CD4-positive, alpha-beta T cell (primary cell): ENCODE results near the gene GPM6B. TPM values are rescaled to one million over a fixed set of nuclear protein-coding genes. Genes with fewer than 3 reads are reported as not detected.

ENCODE experiments used
- ATAC-seq: fragments of 200-7000 bp; cut with Tn5 transposase; one replicate; pipeline ENCODE4 v1.10.0; 2022; ENCODE audit warnings: mild to moderate bottlenecking; ENCODE audit not compliant: poor library complexity
- CTCF ChIA-PET: fragments of 350-600 bp; sonication (Branson Sonifier 250); formaldehyde crosslinking; loops from one replicate; lab custom pipeline; 2021; ENCODE audit warnings: antibody characterized with exemption, inconsistent platforms; lab: Charles Lee
- POLR2A ChIA-PET: fragments of 350-600 bp; sonication (Branson Sonifier 250); formaldehyde crosslinking; loops from one replicate; lab custom pipeline; 2021; ENCODE audit warnings: antibody characterized with exemption, inconsistent platforms; lab: Charles Lee
- DNase-seq, 14 experiments: peaks; one replicate each; pipeline ENCODE4 v3.0.0-alpha.2; 2013 to 2020; ENCODE audit warnings: mixed read lengths in 2 of 14
- H3K27ac ChIP-seq, 2 donors: one replicate each; pipeline versions ENCODE4 v1.5.1 to v1.7.0; 2013; ENCODE audit warnings: low read length in 2 of 2, low read depth in 1 of 2, mild to moderate bottlenecking in 1 of 2
- H3K27me3 ChIP-seq, 2 experiments: 1 replicate in 1 of 2; 2 replicates in 1 of 2; pipeline versions ENCODE4 v1.6.1 to v1.7.0; 2013; ENCODE audit warnings: low read length in 2 of 2, control low read depth in 1 of 2, mild to moderate bottlenecking in 1 of 2, moderate library complexity in 1 of 2; ENCODE audit not compliant: insufficient read depth in 2 of 2, control insufficient read depth in 1 of 2
- H3K36me3 ChIP-seq: one replicate; pipeline ENCODE4 v1.6.1; 2013; ENCODE audit warnings: low read length, control low read depth; ENCODE audit not compliant: insufficient read depth
- H3K4me1 ChIP-seq: one replicate; pipeline ENCODE4 v1.6.1; 2013; ENCODE audit warnings: low read length, control low read depth; ENCODE audit not compliant: insufficient read depth
- H3K4me3 ChIP-seq: one replicate; pipeline ENCODE4 v1.5.1; 2013; ENCODE audit warnings: mild to moderate bottlenecking, low read length, moderate library complexity
- H3K9me3 ChIP-seq, 2 experiments: 1 replicate in 1 of 2; 2 replicates in 1 of 2; pipeline versions ENCODE4 v1.6.1 to v1.7.0; 2013; ENCODE audit warnings: low read length in 2 of 2, mild to moderate bottlenecking in 2 of 2, control low read depth in 1 of 2, moderate library complexity in 1 of 2; ENCODE audit not compliant: control insufficient read depth in 1 of 2, insufficient read depth in 1 of 2
- H3K27ac Mint-ChIP-seq: one replicate; pipeline ENCODE4 v1.8.0; 2020; ENCODE audit warnings: mixed read lengths
- H3K27me3 Mint-ChIP-seq: one replicate; pipeline ENCODE4 v1.8.0; 2021; ENCODE audit warnings: mixed read lengths
- H3K36me3 Mint-ChIP-seq: one replicate; pipeline ENCODE4 v1.8.0; 2021; ENCODE audit warnings: low read depth, mixed read lengths
- H3K4me1 Mint-ChIP-seq: one replicate; pipeline ENCODE4 v1.8.0; 2021; ENCODE audit warnings: low read depth, mixed read lengths
- H3K4me3 Mint-ChIP-seq: one replicate; pipeline ENCODE4 v1.8.0; 2020; ENCODE audit warnings: mild to moderate bottlenecking, mixed read lengths
- H3K9me3 Mint-ChIP-seq: one replicate; pipeline ENCODE4 v1.8.0; 2020; ENCODE audit warnings: mixed read lengths
- intact Hi-C, 2 experiments: fragments of 100-400 bp; cut with DNase I in 1 of 2; cut with micrococcal nuclease in 1 of 2; formaldehyde crosslinking; loops; one replicate each; pipeline versions ENCODE4 v1.15.1 to v1.9.0; 2023 to 2025; cut with DNase I, micrococcal nuclease
- total RNA-seq, 174 experiments: library from RNA in 2 of 174; stranded (reverse) in 2 of 174; gene quantifications; one replicate each; pipeline ENCODE4 v1.2.3 and lab custom pipeline; 2021 to 2026
- TF ChIP-seq, protein P1 (sequence below): fragments of 200-600 bp; IDR thresholded peaks from one replicate; pipeline ENCODE4 v1.8.0; 2022; ENCODE audit warnings: antibody characterized with exemption, mild to moderate bottlenecking

Gene GPM6B
- total RNA-seq, 2 experiments from 2014 or later = not detected

DNA sequence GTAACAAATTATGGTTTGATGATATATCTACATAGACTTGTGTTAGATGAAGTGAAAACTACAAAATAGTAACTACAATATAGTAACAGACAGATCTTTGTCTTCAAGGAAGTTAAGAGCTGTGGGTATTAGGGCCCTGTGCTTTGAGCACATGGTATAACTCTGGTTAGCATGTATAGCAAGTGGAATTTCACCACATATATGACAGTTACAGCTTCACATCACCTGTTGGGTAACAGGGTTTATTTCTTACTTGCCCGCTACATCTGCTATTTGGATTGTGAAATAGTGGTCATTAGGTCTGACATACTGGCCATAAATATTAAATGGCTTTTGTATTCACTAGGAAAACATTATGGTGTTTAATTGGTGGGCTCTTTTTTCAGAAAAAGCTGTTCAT lies 62.1 kb downstream of the GPM6B start:
- Histone ChIP-seq H3K27ac (no peak overlapping the region), H3K9me3 (no peaks in the 10 kb centered on the region), H3K4me1 (peaks cover 3% of the 10 kb centered on the region), H3K27me3 (no peaks in the 10 kb centered on the region), H3K4me3 (no peak overlapping the region), H3K36me3 (peaks cover 63% of the 10 kb centered on the region)
- TF ChIP-seq, protein P1, sequence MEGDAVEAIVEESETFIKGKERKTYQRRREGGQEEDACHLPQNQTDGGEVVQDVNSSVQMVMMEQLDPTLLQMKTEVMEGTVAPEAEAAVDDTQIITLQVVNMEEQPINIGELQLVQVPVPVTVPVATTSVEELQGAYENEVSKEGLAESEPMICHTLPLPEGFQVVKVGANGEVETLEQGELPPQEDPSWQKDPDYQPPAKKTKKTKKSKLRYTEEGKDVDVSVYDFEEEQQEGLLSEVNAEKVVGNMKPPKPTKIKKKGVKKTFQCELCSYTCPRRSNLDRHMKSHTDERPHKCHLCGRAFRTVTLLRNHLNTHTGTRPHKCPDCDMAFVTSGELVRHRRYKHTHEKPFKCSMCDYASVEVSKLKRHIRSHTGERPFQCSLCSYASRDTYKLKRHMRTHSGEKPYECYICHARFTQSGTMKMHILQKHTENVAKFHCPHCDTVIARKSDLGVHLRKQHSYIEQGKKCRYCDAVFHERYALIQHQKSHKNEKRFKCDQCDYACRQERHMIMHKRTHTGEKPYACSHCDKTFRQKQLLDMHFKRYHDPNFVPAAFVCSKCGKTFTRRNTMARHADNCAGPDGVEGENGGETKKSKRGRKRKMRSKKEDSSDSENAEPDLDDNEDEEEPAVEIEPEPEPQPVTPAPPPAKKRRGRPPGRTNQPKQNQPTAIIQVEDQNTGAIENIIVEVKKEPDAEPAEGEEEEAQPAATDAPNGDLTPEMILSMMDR = no peak
- H3K36me3 Mint-ChIP-seq = peaks cover 75% of the 10 kb centered on the region
- H3K4me1 Mint-ChIP-seq = peaks cover 24% of the 10 kb centered on the region
- no peak for DNase-seq
- H3K9me3 Mint-ChIP-seq = no peaks in the 10 kb centered on the region
- no peak overlapping the region for H3K4me3 Mint-ChIP-seq
- H3K27me3 Mint-ChIP-seq = no peaks in the 10 kb centered on the region
- intact Hi-C loops = loop anchor here (5.0 to 10.0 kb wide), 2 partner anchors 247 to 1570 kb away; no protein-coding TSS in a partner anchor
- ChIA-PET CTCF (interaction anchor here (1.2 kb wide), 1 partner anchor 277 kb away, joined by 3 read pairs; no protein-coding TSS in a partner anchor), POLR2A (interaction anchor here (0.7 to 1.4 kb wide), 4 partner anchors 20 to 267 kb away, joined by 3 to 10 read pairs (median 4); partner anchors contain the start of genes OFD1, RAB9A and TRAPPC2)
- no peak for ATAC-seq
- H3K27ac Mint-ChIP-seq = peak overlapping the region; percentile 63

DNA sequence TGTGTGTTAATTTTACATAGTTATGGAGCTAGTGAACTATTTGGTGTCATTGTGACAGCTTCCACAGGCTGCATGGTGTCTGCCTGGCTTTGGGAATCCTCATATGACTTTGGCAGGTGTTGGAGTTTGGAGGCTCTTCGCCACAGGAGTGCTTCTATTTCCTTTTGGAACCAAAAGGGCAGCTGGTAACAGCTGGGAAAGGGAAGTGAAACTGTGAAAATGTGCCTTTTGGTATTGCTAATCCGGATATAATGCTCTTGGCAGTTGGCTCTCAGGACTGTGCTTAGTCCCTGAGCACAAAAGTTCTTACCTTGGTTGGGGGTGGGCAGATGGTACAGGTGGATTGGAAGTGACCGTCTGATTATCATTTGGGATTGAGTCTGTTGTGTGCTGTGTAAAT lies 64.2 kb downstream of the GPM6B start:
- TF ChIP-seq, protein P1 = no peak
- Mint-ChIP-seq H3K4me1 (peaks cover 26% of the 10 kb centered on the region), H3K36me3 (peaks cover 62% of the 10 kb centered on the region), H3K4me3 (no peak overlapping the region), H3K9me3 (no peaks in the 10 kb centered on the region), H3K27ac (peak overlapping the region; percentile 64), H3K27me3 (no peaks in the 10 kb centered on the region)
- intact Hi-C loops = loop anchor here in 1 of 2 experiments (10.0 kb wide), 1 partner anchor 1572 kb away; no protein-coding TSS in a partner anchor
- Histone ChIP-seq H3K9me3 (no peaks in the 10 kb centered on the region), H3K36me3 (peaks cover 49% of the 10 kb centered on the region), H3K27me3 (no peaks in the 10 kb centered on the region), H3K4me1 (peaks cover 3% of the 10 kb centered on the region), H3K4me3 (no peak overlapping the region), H3K27ac (no peak overlapping the region)
- POLR2A ChIA-PET = interaction anchor here (2.6 kb wide), 1 partner anchor 18 kb away, joined by 12 read pairs; the partner anchor contains the start of genes OFD1 and TRAPPC2
- CTCF ChIA-PET = no interaction called here
- DNase-seq = peak in 2 of 14 experiments; percentile 12 to 19
- ATAC-seq = no peak

DNA sequence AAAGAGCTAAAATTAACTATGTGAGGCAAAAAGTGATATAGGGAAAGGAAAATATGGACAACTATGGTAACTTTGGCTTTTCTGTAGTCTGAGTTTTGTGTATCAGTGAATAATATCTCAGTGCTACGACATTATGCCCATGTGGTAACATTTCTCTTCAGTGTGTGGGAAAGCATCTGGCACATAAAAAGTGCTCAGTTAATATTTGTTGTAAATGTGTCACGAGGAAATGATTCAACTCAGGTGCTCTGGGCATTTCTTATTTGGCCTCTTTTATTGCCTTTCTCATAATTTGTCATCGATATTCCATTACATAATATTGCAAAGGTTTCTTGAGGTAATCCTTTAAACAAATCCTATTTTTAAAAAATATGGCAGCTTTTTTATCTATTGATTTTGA lies 64.8 kb downstream of the GPM6B start:
- Mint-ChIP-seq H3K4me3 (no peak overlapping the region), H3K4me1 (peaks cover 31% of the 10 kb centered on the region), H3K27ac (no peak overlapping the region), H3K36me3 (peaks cover 64% of the 10 kb centered on the region), H3K9me3 (no peaks in the 10 kb centered on the region), H3K27me3 (no peaks in the 10 kb centered on the region)
- H3K27ac ChIP-seq = no peak overlapping the region
- H3K36me3 ChIP-seq = peaks cover 46% of the 10 kb centered on the region
- no peaks in the 10 kb centered on the region for H3K9me3 ChIP-seq
- TF ChIP-seq, protein P1 = no peak
- peaks cover 3% of the 10 kb centered on the region for H3K4me1 ChIP-seq
- DNase-seq (no peak), ATAC-seq (no peak)
- intact Hi-C loops = loop anchor here in 1 of 2 experiments (10.0 kb wide), 1 partner anchor 1573 kb away; no protein-coding TSS in a partner anchor
- H3K4me3 ChIP-seq = no peak overlapping the region
- ChIA-PET CTCF (no interaction called here), POLR2A (interaction anchor here (2.6 kb wide), 1 partner anchor 18 kb away, joined by 12 read pairs; the partner anchor contains the start of genes OFD1 and TRAPPC2)
- no peaks in the 10 kb centered on the region for H3K27me3 ChIP-seq
